Smooth muscle cell (in vitro differentiated cells): ENCODE data around the gene SCAF11. TPM values are rescaled to one million over a fixed set of nuclear protein-coding genes. Genes with fewer than 3 reads are reported as not detected.
A peak's percentile ranks its signal among the peaks of the same experiment; 100 is the strongest.

Experiments
- DNase-seq: peaks from one replicate; lab custom pipeline; 2025; ENCODE audit not compliant: unreplicated experiment; lab: John Stamatoyannopoulos, UW
- H2AFZ ChIP-seq: fragments of 200-600 bp; sonication (generic); 2 replicates; pipeline ENCODE4 v1.6.0; 2016; ENCODE audit warnings: antibody characterized with exemption, low read depth, mild to moderate bottlenecking
- H3F3A ChIP-seq: fragments of 200-600 bp; sonication (generic); 2 replicates; pipeline ENCODE4 v1.6.0; 2017; ENCODE audit warnings: antibody characterized with exemption, low read depth
- H3K27ac ChIP-seq: fragments of 200-600 bp; sonication (generic); 2 replicates; pipeline ENCODE4 v1.5.1; 2016; ENCODE audit warnings: low read depth, mild to moderate bottlenecking
- H3K27me3 ChIP-seq: fragments of 200-600 bp; sonication (generic); 2 replicates; pipeline ENCODE4 v1.6.1; 2016; ENCODE audit warnings: low read depth, mild to moderate bottlenecking
- H3K36me3 ChIP-seq: fragments of 200-600 bp; sonication (generic); 2 replicates; pipeline ENCODE4 v1.5.1; 2016; ENCODE audit warnings: low read depth
- H3K4me1 ChIP-seq: fragments of 200-600 bp; sonication (generic); 2 replicates; pipeline ENCODE4 v1.5.1; 2016; ENCODE audit warnings: low read depth
- H3K4me2 ChIP-seq: fragments of 200-600 bp; sonication (generic); 2 replicates; pipeline ENCODE4 v1.6.0; 2016; ENCODE audit warnings: mild to moderate bottlenecking
- H3K4me3 ChIP-seq: fragments of 200-600 bp; sonication (generic); 2 replicates; pipeline ENCODE4 v1.5.1; 2016; ENCODE audit warnings: mild to moderate bottlenecking
- H3K79me2 ChIP-seq: fragments of 200-600 bp; sonication (generic); 2 replicates; pipeline ENCODE4 v1.6.0; 2016; ENCODE audit warnings: low read depth, mild to moderate bottlenecking
- H3K9ac ChIP-seq: fragments of 200-600 bp; sonication (generic); 2 replicates; pipeline ENCODE4 v1.6.0; 2016; ENCODE audit warnings: low read depth
- H3K9me3 ChIP-seq: fragments of 200-600 bp; sonication (generic); replicated peaks from 2 replicates; pipeline ENCODE4 v1.5.1; 2016; ENCODE audit warnings: low read depth
- H4K20me1 ChIP-seq: fragments of 200-600 bp; sonication (generic); 2 replicates; pipeline ENCODE4 v1.6.0; 2016; ENCODE audit warnings: low read depth
- WGBS: methylation state at CpG from one replicate; pipeline ENCODE4 v1.1.7; 2016; ENCODE audit warnings: low lambda C conversion rate; 5-methylcytosine and 5-hydroxymethylcytosine counted together
- polyA plus RNA-seq: library from polyadenylated mRNA; unstranded; fragments of >200 nt; fragmentation: Nextera tagmentation; extraction: Ambion mirVana; gene quantifications from 2 replicates; pipeline ENCODE4 v1.2.1, GENCODE V29; 2016
- total RNA-seq: library from RNA; depleted of rRNA; stranded (reverse); fragments of >200 nt; gene quantifications from 2 replicates; pipeline ENCODE4 v1.2.3, GENCODE V29; 2014
- TF ChIP-seq, protein P1 (sequence below): fragments of 200-600 bp; sonication (generic); IDR thresholded peaks from 2 replicates; pipeline ENCODE4 v1.5.1; 2017; ENCODE audit warnings: borderline replicate concordance, mild to moderate bottlenecking, antibody characterized with exemption; ENCODE audit not compliant: insufficient read depth, poor library complexity, severe bottlenecking

SCAF11 gene
- total and polyA plus RNA-seq, 2 experiments from 2014 or later, result 33.2 to 99.5 TPM

DNA sequence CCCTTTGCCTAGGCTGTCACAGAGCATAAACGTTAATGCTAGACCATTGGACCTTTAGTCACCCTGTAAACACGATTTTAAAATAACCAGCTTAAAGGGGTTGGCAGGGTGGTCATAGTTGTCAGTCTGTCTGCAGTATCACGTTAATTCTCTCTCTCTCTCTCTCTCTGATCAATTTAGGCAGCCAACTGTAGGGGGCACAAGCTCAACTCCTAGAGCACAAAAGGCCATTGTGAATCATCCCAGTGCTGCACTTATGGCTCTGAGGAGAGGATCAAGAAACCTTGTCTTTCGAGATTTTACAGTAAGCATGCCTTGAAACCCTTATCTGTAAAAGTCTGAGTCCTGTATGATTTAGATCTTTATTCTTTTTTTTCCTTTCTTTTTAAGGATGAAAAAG lies 97.1 kb downstream of the SCAF11 start:
- DNase-seq, result no peak
- WGBS, result 55% methylated on average over 4 of the region's 4 CpGs
- H3K36me3 ChIP-seq, result peaks cover 39% of the 10 kb centered on the region

DNA sequence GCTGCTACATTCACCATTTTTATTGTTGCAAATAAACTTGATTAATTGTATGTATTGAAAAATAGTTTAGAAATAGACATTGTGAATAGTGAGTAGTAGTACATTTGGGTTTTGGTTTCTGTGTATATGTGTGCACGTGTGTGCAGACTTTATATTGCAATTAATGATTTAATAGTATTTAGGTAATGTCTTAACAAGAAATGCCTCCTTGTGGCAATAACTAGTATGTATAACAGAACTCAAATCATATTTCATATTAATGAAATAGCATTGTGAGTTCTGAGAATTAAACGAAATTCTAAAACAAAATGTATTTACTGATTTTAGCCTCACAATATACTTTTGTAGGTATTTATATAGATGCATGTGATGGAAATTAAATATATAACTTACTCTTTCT lies 100.1 kb downstream of the SCAF11 start:
- Histone ChIP-seq H3F3A (no peaks in the 10 kb centered on the region), H2AFZ (no peak overlapping the region), H3K4me1 (no peaks in the 10 kb centered on the region), H3K36me3 (peaks cover 33% of the 10 kb centered on the region), H3K27me3 (no peaks in the 10 kb centered on the region), H3K9me3 (no peaks in the 10 kb centered on the region), H3K4me3 (no peak overlapping the region), H3K4me2 (no peak overlapping the region), H3K9ac (no peak overlapping the region), H3K27ac (no peak overlapping the region), H4K20me1 (no peaks in the 10 kb centered on the region), H3K79me2 (no peaks in the 10 kb centered on the region)
- 96% methylated on average over 2 of the region's 2 CpGs for WGBS
- TF ChIP-seq, protein P1, sequence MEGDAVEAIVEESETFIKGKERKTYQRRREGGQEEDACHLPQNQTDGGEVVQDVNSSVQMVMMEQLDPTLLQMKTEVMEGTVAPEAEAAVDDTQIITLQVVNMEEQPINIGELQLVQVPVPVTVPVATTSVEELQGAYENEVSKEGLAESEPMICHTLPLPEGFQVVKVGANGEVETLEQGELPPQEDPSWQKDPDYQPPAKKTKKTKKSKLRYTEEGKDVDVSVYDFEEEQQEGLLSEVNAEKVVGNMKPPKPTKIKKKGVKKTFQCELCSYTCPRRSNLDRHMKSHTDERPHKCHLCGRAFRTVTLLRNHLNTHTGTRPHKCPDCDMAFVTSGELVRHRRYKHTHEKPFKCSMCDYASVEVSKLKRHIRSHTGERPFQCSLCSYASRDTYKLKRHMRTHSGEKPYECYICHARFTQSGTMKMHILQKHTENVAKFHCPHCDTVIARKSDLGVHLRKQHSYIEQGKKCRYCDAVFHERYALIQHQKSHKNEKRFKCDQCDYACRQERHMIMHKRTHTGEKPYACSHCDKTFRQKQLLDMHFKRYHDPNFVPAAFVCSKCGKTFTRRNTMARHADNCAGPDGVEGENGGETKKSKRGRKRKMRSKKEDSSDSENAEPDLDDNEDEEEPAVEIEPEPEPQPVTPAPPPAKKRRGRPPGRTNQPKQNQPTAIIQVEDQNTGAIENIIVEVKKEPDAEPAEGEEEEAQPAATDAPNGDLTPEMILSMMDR, result peak; percentile 7
- no peak for DNase-seq

More for the DNA sequence above, 97.1 kb downstream of the SCAF11 start:
- Histone ChIP-seq H3K27me3 (no peaks in the 10 kb centered on the region), H3K4me2 (no peak overlapping the region), H3K79me2 (no peaks in the 10 kb centered on the region), H3K4me3 (no peak overlapping the region), H3K4me1 (no peaks in the 10 kb centered on the region), H3K9ac (no peak overlapping the region), H3F3A (no peaks in the 10 kb centered on the region), H3K9me3 (no peaks in the 10 kb centered on the region), H4K20me1 (no peaks in the 10 kb centered on the region), H3K27ac (no peak overlapping the region), H2AFZ (no peak overlapping the region)
- TF ChIP-seq, protein P1, result no peak

DNA sequence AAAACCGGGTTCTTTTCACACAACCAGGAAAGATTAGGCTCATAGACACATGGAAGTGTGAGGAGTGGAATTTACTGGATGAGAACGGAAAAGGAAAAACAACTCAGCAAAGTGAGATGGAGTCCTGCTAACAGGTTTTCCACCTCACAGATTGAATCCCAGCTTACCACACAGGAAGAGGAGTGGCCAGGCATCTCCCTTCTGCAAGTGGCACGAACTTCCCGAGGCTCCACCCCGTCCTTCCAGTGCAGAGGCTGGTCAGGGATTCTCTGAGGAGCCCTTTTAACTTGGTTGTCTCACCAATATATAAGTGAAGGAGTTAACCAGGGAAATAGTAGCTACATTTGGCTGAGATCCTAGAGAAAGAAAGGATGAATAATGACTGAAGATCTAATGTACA lies 102.8 kb downstream of the SCAF11 start:
- TF ChIP-seq, protein P1, result no peak
- Histone ChIP-seq H3K4me2 (no peak overlapping the region), H3K4me1 (no peaks in the 10 kb centered on the region), H2AFZ (no peak overlapping the region), H3K27me3 (no peaks in the 10 kb centered on the region), H3K79me2 (no peaks in the 10 kb centered on the region), H3K4me3 (no peak overlapping the region), H4K20me1 (no peaks in the 10 kb centered on the region), H3K9ac (no peak overlapping the region), H3K27ac (no peak overlapping the region), H3K36me3 (peaks cover 12% of the 10 kb centered on the region), H3F3A (no peaks in the 10 kb centered on the region), H3K9me3 (no peaks in the 10 kb centered on the region)
- DNase-seq, result no peak
- WGBS, result 89% methylated on average over 5 of the region's 5 CpGs

DNA sequence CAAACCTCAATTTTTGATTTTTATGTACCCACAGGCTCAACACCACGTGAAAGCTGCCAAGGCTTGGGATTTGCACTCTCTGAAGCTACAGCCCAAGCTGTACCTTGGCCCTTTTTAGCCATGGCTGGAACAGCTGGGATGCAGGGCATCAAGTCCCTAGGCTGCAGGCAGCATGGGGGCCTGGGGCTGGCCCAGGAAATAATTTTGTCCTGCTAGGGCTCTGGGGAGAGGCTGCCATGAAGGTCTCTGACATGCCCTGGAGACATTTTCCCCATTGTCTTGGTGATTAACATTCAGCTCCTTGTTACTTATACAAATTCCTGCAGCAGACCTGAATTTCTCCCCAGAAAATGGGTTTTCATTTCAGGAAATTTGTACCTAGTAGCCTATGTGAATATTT lies 103.7 kb downstream of the SCAF11 start:
- Histone ChIP-seq H3K9ac (no peak overlapping the region), H3K4me2 (no peak overlapping the region), H4K20me1 (no peaks in the 10 kb centered on the region), H3F3A (no peaks in the 10 kb centered on the region), H3K27ac (no peak overlapping the region), H3K4me3 (no peak overlapping the region), H3K27me3 (no peaks in the 10 kb centered on the region), H3K9me3 (no peaks in the 10 kb centered on the region), H3K36me3 (peaks cover 5% of the 10 kb centered on the region), H3K79me2 (no peaks in the 10 kb centered on the region), H2AFZ (no peak overlapping the region), H3K4me1 (no peaks in the 10 kb centered on the region)
- TF ChIP-seq, protein P1, result no peak
- no peak for DNase-seq
- 100% methylated on average over 1 of the region's 1 CpG for WGBS
